ENCODE results near the gene HMGA1.

DNA sequence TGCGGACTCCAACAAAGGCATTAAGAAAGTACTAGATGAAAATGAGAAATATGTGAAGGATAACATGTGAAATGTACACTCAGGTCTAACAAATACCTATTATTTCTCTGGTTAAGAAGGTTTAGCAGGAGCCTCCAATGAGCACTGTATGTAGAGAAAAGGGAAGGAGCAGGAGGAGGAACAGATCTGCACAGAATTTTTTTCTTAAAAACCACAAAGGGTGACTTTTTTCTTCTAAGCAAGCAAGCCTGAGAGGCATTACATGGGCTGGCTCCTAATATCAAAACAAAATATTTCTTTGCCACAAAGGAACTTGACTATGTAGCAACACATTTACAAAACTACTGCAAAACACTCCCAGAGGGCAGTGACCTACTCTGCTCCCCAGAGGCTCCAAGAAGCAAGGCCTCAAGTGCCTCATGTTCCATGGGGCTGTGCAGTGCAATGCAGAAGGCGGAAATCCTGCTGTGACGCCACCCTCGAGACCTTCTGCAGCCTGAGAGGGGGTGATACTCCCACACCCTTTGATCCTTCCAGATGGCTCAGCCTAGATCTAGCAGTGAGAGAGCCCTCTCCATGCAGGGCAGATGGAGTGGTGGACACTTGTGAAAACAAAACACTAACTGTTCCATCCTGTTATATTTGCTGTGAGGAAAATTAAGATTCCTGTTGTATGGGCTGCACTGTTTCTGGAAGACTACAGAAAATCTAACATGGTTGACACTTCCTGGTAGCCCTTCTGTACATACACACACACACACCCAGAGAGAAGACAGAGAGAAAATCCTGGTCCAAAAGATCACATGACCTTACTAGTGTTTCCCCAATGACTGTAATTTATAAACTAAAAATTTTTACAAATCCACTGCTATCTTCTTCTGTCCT, 48.1 kb downstream of the HMGA1 start:
- no peak for TF ChIP-seq YY1 (IDR thresholded peaks at IDR 0.05; ENCODE audit: low read depth)
- no peak for TF ChIP-seq SIN3A (IDR thresholded peaks at IDR 0.05; ENCODE audit: borderline replicate concordance, low read depth, low read length)
- no peak for TF ChIP-seq ELF1 (IDR thresholded peaks at IDR 0.05)
- TF ChIP-seq, protein P1, sequence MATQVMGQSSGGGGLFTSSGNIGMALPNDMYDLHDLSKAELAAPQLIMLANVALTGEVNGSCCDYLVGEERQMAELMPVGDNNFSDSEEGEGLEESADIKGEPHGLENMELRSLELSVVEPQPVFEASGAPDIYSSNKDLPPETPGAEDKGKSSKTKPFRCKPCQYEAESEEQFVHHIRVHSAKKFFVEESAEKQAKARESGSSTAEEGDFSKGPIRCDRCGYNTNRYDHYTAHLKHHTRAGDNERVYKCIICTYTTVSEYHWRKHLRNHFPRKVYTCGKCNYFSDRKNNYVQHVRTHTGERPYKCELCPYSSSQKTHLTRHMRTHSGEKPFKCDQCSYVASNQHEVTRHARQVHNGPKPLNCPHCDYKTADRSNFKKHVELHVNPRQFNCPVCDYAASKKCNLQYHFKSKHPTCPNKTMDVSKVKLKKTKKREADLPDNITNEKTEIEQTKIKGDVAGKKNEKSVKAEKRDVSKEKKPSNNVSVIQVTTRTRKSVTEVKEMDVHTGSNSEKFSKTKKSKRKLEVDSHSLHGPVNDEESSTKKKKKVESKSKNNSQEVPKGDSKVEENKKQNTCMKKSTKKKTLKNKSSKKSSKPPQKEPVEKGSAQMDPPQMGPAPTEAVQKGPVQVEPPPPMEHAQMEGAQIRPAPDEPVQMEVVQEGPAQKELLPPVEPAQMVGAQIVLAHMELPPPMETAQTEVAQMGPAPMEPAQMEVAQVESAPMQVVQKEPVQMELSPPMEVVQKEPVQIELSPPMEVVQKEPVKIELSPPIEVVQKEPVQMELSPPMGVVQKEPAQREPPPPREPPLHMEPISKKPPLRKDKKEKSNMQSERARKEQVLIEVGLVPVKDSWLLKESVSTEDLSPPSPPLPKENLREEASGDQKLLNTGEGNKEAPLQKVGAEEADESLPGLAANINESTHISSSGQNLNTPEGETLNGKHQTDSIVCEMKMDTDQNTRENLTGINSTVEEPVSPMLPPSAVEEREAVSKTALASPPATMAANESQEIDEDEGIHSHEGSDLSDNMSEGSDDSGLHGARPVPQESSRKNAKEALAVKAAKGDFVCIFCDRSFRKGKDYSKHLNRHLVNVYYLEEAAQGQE (IDR thresholded peaks at IDR 0.05; ENCODE audit: low read depth, low read length) = no peak
- TF ChIP-seq, protein P2, sequence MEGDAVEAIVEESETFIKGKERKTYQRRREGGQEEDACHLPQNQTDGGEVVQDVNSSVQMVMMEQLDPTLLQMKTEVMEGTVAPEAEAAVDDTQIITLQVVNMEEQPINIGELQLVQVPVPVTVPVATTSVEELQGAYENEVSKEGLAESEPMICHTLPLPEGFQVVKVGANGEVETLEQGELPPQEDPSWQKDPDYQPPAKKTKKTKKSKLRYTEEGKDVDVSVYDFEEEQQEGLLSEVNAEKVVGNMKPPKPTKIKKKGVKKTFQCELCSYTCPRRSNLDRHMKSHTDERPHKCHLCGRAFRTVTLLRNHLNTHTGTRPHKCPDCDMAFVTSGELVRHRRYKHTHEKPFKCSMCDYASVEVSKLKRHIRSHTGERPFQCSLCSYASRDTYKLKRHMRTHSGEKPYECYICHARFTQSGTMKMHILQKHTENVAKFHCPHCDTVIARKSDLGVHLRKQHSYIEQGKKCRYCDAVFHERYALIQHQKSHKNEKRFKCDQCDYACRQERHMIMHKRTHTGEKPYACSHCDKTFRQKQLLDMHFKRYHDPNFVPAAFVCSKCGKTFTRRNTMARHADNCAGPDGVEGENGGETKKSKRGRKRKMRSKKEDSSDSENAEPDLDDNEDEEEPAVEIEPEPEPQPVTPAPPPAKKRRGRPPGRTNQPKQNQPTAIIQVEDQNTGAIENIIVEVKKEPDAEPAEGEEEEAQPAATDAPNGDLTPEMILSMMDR (IDR thresholded peaks at IDR 0.05) = no peak
- no peak for TF ChIP-seq EZH2phosphoT487 (IDR thresholded peaks at IDR 0.05; ENCODE audit: borderline replicate concordance, low read depth)
